Epidermal melanocyte (primary cell): ENCODE measurements around the gene PIGK.

Experiments
- DNase-seq: peaks from one replicate; pipeline ENCODE4 v3.0.0; 2011; ENCODE audit warnings: low spot score; ENCODE audit not compliant: insufficient read length

PIGK gene

DNA sequence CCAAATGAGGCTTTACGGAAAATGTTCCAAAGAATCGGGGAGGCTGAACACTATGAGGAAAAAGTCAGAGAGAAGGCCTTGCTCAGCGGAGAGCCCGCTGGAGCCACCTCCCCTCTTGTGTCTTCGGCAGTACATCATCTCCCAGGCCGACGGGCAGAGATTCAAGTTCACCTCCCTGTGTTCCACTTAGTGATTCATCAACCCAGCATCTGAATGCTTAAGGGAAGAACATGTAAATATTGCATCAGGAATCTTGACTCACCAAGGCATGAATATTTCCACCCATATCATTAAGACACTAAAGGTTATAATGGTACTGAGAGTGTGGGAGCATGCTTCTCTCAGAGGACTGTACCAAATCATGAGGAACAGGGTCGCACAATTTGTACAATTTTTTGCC, 179.5 kb downstream of the PIGK start:
- DNase-seq, result no peak

DNA sequence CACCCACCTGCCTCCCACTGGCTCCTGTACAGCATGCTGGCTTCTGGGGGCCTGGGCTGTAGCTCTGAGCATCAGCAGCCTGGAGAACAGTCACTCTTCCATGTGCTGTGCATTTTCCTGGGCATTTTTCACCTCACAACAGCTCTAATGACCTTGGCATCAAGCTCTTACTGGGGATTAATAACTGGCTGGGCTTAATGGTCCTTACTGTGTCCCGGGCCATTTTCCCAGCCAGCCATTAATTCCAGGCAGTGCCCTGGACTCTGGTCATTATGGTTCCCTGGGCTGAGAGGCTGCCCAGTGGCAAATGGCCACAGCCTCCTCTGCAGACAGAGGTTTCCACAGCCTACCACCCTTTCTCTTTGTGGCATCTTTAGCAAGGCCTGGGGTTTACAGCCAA, 180.1 kb downstream of the PIGK start:
- DNase-seq, result no peak
